GM21576 (cell line): Measurements from ENCODE around the gene JMJD1C.
A peak's percentile ranks its signal among the peaks of the same experiment; 100 is the strongest.

Source experiments
- ATAC-seq: cut with Tn5 transposase; IDR thresholded peaks from one replicate; pipeline ENCODE4 v1.9.1; 2021; ENCODE audit warnings: mild to moderate bottlenecking, moderate library complexity; ENCODE audit not compliant: unreplicated experiment

Gene JMJD1C

DNA sequence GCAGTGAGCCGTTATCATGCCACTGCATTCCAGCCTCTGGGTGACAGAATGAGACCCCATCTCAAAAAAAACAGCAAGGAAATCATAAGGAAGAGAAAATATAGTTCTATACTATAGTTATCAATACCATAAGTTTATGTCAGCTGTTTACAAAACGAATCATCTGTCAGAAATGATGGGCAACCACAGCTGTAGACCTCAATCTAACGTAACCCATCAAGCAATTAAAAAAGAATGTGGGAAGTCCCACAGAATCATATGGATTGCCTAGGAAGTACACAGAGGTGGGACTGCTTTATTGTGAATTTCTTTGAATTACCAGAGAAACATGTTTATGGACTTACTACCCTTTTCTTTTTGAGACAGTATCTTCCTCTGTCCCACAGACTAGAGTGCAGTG is 325.7 kb downstream of the JMJD1C start:
- no peak for ATAC-seq

DNA sequence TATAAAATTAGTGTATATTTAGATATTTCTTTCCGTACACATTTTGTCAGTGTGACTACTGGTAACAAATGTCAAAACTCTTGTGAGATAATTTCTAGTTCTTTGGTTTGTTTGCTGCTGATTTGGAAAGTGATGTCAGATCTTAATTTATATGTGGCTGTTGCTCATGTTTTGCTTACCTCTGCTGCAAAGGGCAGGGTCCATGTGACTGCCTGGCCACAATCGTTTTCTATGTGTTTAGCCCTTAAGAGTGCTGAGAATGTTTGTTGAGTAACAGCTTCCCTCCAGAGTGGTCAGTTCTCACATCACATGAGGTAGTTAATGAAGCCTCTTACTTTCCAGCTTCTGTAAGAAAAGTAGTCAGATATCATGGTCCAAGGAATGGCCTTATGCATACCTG is 328.5 kb downstream of the JMJD1C start:
- no peak for ATAC-seq

DNA sequence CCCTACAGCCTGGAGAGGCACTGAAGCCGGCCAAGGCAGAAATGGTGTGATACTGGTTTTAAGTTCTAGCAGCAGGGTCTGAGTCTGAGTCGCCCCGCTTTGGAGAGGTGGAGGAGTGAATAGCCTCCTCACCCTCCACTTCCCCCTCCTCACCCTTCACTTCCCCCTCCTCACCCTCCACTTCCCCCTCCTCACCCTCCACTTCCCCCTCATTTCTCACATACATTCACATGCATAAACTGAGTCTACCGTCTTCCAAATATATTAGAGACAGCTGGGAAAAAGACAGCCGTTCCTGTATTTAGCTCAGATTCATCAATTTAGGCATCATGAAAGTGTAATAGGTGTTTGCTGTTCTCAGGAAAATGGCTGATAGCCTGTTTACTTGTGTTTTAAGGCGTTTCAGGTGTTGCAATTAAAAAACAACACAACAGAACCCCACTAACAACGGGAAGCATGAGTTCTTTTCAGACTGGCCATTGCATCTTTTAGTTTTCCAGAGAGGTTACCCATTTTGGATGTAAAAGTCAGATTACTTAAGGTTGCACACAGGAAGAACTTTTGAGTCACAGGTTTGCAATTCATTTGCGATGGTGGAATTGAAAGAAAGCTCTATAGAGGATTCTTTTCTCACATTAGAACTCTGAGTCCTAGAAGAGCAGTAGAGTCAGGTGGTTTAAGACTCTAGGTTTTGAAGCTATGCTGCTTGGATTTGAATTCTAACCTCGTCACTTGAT is 331.8 kb downstream of the JMJD1C start:
- ATAC-seq: no peak

DNA sequence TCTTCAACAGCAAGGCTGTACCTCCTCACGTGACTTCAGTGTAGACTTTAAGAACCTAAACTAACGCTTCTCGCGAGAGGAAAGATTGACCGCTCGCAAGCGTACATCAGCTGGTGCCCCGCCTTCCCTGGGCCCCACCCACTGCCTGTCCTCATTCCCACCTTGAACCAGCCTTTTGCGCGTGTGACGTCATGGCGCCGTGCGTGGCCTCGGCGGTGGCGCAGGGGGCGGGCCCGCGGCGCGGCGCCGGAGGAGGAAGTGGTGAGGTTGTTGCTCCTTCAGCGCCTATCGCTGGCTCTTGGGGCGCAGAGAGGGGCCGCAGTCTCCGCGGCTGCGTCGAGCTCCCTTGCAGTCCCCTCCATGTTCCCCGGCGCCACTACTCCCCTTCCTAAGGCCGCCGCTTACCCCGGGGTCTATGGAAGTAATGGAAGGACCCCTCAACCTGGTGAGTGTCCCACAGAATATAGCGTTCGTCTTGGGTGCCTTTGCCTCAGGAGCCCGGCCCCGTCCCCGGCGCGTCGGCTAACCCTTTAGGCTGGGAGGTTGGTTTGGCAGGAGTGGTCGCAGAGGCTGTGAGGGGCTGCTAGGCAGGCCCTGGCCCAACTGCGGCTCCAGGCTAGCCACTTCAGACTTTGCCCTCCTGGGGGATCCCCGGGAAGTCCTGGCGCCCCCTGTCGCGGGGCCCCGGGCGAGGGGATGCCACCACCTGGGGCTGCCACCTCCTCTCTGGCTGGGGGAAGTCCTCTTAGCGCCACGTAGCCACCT is 332.5 kb downstream of the JMJD1C start, which contains the start of gene NRBF2:
Gene NRBF2, plus strand, starts transcription at position 273 of the 765 bp plus-strand sequence. Its CDS starts 143 bp downstream, at position 416.
- peak; percentile 95 for ATAC-seq

DNA sequence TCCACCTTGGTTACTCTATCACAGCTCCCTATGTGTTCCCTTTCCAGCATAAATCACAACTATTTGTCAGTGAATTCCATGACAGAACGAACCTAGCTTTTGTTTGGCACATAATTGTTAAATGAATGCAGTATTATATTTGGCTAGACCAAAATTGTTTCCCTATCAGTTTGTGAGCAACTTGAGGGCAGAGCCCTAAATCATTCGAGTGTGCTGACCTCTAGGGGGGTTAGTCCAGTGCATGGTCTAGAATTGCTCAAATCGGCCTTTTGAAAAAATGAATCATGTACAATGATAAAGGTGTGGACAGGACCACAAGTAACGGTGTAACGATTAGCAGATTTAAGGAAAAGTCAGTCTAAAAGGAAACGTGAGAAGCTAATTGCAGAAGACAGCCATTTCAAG is 333.1 kb downstream of the JMJD1C start:
- ATAC-seq: no peak

DNA sequence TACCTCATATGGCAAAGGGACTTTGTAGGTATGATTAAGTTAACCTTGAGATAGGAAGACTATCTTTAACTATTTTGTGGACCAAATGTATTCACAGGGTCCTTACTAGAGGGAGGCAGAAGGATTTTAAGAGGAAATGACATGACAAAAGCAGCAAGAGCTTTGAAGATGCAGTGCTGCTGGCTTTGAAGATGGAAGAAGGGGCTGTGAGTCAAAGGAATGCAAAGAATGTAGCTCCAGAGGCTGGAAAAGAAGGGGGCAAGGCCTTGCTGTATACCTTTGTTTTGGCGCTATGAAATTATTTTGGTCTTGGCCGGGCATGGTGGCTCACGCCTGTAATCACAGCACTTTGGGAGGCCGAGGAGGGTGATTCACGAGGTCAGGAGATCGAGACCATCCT is 335.9 kb downstream of the JMJD1C start:
- no peak for ATAC-seq

DNA sequence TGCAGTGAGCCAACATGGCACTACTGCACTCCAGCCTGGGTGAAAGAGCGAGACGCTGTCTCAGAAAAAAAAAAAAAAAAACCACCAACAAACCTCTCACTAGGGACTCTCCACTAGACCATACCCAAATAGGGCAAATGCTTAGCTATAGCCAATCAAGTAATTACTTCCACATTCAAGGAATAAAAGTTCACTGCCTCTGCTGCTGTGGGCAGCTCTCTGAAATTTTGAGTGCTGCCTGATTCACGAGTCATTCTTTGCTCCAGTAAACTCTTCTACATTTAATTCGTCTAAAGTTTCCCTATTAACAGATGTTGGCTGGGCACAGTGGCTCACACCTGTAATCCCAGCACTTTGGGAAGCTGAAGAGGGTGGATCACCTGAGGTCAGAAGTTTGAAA is 337.3 kb downstream of the JMJD1C start:
- no peak for ATAC-seq

DNA sequence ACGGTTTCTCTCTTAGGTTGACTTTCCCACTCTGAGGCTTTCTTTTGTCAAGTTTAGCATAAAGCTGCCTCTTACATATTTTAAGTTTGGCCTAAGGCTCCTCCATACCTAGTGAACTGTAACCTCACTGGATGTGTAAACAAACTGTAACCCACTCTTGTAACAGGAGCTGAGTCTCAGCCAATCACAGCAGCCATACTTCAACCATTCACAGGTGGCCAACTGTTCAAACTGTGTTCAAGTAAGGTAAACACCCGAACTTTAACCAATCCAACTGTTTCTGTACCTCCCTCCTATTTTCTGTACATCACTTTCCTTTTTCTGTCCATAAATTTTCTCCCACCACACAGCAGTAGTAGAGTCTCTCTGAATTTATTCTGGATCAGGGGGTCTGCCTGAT is 340.3 kb downstream of the JMJD1C start:
- ATAC-seq: no peak

DNA sequence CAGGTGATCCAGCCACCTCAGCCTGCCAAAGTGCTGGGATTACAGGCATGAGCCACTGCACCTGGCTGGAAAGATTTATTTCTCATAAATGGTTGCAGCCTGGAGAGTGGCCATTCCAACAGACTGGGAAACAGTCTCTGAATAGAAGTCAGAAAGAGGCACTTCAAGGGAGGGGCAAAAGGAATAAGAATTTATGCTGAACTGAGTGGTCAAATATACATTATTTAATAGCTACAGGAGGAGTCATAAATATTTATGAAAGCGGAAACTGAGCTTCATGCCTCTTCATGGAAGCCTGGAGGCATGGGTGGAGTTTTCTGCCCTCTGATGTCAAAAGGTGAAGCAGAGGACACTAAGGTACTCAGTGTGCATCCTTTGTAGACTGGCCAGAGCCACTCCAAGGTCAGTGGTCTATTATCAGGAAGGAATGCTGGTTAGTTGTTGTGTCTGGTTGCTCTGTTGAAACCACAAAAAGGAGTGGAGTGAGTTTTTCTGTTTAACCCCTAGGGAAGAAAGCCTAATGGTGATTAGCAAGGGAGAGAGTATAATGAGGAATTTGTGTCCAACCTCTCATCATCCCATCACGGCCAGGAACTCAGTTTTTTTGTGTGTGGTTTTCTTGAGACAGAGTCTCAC is 341.9 kb downstream of the JMJD1C start:
- no peak for ATAC-seq

DNA sequence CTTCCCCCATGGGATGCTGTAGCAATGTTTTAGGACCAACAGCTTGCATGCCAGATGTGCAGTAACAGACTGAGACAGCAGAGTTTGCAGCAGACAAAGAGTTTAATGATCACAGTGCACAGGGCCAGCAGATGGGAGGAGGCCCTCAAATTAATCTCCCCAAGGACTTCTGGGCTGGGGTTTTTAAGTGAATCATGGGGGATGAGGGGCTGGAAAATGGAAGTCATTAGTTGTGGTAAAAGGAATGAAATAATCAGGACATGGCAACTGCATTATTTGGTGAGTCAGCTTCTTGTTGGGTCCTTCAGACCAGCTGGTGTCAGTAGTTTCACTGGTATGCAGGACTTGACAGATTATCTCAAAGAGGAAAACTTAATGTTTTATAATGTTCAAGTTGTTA is 345.2 kb downstream of the JMJD1C start:
- no peak for ATAC-seq

DNA sequence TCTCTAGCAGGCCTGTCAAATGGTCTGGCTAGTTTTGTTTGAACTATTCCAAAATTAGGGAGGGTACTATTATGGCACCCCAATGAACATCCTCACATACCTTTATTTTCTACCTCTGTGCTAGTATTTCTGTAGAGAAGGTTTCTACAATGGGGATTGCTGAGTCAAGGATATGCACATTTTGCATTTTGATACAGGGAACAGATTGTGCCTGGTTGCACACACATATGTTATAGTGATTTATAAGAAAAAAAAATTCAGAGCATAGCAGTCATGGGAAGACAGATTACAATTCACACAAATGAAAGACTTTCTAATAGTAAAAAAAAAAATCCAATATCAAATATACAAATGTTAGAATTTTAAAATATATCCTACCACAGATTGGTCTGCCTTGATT is 346.7 kb downstream of the JMJD1C start:
- ATAC-seq: no peak
